Breast epithelium (tissue), 3 donors: ENCODE results near the gene RAI1.

ENCODE experiments used
- POLR2A ChIP-seq: fragments of 450-650 bp; IDR thresholded peaks from one replicate; pipeline ENCODE4 v1.6.1; 2016; ENCODE audit warnings: antibody characterized with exemption, mild to moderate bottlenecking, moderate library complexity
- TF ChIP-seq, protein P1 (sequence below), 3 donors: fragments of 450-650 bp; IDR thresholded peaks; one replicate each; pipeline ENCODE4 v1.5.1; 2016 to 2017; ENCODE audit warnings: antibody characterized with exemption in 3 of 3, mild to moderate bottlenecking in 3 of 3, moderate library complexity in 3 of 3

DNA sequence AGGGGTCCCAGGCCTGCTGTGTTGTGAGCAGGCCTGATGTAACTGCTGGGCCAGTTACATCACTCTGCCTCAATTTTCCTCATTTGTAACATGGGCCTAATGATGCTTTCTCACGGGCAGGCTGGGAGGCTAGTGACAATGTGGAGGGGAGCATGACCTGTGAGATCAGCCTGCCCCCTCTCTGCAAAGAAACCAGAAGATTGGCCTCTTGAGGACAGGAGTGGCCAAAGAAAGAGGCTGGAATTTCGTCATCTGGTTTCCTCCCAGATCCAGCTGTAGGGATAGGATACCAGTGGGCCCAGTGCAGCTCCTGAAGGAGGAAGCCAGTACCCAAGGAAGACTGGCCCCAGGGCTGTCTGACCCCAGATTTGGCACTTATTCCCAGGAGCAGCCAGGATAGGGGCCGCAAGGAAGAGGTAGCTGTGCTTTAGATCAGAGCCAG is 156.1 kb downstream of the RAI1 start:
- TF ChIP-seq, protein P1, sequence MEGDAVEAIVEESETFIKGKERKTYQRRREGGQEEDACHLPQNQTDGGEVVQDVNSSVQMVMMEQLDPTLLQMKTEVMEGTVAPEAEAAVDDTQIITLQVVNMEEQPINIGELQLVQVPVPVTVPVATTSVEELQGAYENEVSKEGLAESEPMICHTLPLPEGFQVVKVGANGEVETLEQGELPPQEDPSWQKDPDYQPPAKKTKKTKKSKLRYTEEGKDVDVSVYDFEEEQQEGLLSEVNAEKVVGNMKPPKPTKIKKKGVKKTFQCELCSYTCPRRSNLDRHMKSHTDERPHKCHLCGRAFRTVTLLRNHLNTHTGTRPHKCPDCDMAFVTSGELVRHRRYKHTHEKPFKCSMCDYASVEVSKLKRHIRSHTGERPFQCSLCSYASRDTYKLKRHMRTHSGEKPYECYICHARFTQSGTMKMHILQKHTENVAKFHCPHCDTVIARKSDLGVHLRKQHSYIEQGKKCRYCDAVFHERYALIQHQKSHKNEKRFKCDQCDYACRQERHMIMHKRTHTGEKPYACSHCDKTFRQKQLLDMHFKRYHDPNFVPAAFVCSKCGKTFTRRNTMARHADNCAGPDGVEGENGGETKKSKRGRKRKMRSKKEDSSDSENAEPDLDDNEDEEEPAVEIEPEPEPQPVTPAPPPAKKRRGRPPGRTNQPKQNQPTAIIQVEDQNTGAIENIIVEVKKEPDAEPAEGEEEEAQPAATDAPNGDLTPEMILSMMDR (IDR thresholded peaks at IDR 0.05) = no peak
- no peak for TF ChIP-seq POLR2A
